GM19099 (cell line): ENCODE data around the gene PTTG1.

ENCODE experiments used
- POLR2A ChIP-seq: IDR thresholded peaks from 3 replicates; pipeline ENCODE4 v1.6.1; 2011; ENCODE audit warnings: low read depth; ENCODE audit not compliant: insufficient read length; ENCODE audit errors: extremely low read depth

The PTTG1 gene

DNA sequence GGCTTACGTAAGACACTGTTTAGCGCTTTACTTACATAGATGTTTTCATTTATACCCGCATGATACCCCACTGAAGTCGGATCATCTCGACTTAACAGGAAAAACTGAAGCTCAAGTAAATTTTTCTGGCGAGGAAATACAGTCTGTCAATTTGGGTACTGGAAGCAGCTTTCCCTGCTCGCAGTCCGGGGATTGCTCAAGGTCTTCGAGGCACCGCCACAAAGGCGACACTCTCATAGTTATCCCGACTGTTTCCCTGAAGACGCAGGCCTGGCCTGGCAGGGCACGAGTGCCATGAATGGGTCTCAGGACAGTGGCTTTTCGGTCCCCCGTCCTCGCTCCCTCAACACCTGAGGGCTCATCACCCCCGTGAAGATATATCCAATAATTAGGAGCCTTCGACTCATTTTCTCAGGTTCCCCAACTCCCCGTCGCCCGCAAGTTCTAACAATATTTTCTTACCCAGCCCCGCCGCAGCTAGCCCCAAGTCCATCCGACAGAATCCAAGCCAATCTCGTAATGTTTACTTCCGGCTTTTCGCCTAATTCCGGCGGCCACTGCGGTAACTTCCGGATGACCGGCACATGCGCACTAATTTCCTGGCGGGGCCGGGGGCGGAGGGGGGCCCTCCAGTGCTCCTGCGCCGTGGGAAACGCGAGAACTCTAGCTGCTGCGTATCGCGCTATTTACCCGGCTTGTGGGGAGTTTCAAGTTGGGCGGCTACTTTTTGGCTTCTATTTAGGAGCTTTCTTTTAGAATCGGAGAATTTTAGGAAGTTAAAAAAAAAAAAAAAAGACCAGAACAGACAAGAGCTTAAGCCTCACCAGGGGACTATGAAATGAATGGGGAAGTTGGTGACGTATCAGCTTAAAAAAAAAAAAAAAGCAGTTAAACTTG is 2.8 kb upstream of the PTTG1 start, which contains the start of gene SLU7:
SLU7 (minus strand) TSS at position 521 of the 897 bp plus-strand sequence. CDS start 3,787 bp downstream, outside the sequence.
- TF ChIP-seq POLR2A = peak; percentile 74

DNA sequence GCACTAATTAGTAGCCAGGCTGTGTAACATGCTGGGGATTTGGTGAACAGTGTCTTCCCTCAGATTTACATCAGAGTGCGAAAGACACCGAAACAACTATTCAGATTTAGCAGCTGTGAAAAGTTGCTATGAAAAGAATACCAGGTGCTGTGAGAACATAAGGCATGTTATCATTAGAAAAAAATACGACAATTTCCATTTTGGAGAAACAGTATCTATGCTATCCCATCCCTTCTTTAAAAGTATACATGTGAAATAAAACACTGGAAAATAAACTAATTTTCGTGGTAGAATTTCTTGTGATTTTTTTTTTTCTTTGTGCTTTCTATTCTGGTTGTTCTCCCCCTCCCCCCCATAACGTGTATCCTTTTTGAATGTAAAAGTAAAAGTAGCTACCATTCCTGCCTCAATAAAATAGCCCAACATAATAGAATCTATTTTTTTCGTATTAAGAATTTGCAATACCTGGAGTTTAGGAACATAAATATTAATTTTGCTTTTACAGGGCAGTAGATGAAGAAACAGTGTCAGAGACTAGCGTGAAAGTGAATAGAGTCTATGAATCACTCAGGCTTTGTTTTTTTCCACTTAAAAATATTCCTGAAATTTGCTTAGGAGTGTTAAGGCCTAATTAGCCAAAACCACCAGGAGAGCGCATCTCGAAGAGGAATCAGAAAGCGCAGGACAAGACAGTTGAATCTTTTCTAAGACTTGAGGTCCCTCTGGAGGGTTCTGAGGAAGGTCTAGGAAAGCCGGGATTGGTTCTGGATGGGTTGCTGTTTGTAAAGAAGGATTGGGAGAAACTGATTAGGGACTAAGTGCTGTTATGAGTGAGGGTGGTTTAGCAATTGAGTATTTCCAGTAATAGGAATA is 2.0 kb upstream of the PTTG1 start:
- TF ChIP-seq POLR2A = no peak

DNA sequence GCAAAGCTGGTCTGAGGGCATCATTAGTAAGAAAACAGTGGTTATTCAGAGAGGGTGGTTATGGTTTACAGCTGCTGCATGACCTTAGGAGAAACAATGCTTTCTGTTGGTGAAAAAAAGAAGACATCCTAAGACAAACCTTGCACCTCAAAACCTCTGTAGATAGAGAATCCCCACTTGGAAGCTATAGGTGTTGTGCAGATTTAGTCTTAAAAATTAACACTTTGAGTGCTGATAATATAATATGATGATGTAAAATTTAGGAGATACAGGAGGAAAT is 1.4 kb upstream of the PTTG1 start:
- TF ChIP-seq POLR2A = no peak

GRCh38 chr5:160423099-160423498 is 1.4 kb downstream of the PTTG1 start:
- no peak for TF ChIP-seq POLR2A

- TF ChIP-seq POLR2A = no peak
Measured at GRCh38 chr5:160427607-160428006, 6.0 kb downstream of the PTTG1 start.

DNA sequence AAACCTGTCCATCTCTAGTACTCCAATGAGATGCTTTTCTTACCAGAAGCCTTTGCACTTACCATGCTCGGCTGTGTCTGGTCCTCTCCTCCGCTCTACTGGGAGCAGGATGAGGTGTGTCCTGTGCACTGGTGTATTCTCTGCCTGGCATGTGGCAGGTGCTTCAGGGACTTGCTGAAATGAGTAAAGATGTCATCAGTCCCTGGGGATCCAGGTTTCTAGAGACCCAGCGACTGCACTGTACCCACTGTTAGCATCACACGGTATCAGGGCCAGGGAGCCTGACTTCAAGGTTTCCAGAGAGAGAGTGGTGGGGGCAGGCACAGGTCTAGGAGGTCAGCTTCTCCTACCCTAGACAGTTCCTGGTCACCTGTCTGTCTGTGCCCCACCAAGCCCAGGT is 10.5 kb downstream of the PTTG1 start:
- TF ChIP-seq POLR2A = no peak

DNA sequence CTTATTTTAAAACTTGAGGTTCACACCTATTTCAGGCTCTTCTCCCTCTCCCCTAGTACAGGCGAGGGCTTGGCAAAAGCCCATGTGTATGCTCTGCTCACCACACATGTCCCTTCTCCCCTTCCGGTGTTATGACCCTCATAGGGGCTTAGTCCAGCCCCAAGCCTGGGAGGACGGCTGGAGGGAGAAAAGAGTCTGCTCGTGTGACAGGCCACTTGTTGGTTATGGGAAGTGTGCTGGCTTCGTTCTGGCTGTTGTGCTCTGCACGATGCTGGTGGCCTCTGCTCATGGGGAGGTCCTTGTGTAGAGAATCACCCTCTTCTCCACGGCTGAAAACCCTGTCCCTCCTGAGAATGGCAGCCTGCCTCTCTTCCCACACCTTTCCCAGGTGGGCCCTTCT is 11.1 kb downstream of the PTTG1 start:
- TF ChIP-seq POLR2A = no peak

DNA sequence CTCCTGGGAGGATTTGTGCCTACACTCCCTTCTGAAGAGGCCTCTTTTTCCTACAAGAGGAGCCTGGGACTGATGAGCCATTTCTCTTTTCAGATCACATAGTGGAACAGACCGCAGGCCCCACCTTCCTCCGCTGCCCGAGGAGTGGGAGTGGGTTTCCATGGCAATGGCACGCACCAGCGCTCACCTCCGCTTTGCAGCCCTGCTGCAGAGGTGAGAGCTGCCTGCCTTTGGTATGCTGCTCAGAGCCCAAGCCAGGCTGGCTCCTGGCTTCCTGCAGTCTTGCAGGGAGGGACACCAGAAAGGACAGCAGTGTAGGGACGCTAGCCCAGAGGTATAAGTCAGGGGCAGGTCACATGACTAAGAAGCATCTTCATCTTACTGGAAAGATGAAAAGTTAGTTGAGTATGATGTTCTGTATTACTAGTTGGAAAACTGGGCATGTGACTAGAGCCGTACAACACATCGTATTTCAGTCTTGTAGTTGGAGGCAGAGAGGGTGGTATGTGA is 12.4 kb downstream of the PTTG1 start:
- peak; percentile 35 for TF ChIP-seq POLR2A

DNA sequence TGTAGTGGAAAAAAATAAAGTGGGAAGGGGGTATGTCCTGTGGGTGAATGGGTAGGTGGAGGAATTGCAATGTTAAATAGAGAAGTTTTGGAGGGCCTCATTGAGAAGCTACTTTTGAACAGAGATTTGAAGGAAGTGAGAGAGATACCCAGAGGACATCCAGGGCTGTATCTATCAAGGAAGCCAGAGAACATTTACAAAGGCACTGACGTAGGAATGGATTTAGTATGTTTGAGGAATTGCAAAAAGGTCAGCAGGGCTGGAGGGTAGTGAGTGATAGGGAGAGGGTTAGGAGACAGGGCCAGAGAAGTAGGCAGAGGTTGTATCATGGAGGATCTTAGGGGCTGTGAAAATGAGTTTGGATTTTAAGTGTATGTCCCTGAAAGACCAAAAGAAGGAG is 13.9 kb downstream of the PTTG1 start:
- TF ChIP-seq POLR2A = no peak

DNA sequence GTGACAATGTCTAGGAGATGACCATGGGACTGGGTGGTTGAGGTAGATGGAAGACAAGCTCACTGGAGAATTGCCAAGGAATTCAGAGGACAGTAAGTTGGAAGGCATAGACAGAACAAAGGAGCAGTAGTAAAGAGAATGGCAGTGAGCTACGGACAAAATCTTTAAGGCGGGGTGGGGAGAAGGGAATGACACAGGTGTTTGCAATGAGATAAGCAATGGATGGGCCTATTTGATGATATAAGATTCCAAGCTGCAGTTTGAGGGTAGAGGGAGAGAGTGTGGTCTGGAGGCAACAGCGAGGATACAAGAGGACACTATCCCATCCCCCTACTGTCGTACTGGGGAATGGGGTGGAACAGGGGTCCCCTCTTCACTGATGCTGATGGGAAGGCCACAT is 14.4 kb downstream of the PTTG1 start:
- no peak for TF ChIP-seq POLR2A

- no peak for TF ChIP-seq POLR2A
Measured at GRCh38 chr5:160437271-160437670, 15.6 kb downstream of the PTTG1 start.

DNA sequence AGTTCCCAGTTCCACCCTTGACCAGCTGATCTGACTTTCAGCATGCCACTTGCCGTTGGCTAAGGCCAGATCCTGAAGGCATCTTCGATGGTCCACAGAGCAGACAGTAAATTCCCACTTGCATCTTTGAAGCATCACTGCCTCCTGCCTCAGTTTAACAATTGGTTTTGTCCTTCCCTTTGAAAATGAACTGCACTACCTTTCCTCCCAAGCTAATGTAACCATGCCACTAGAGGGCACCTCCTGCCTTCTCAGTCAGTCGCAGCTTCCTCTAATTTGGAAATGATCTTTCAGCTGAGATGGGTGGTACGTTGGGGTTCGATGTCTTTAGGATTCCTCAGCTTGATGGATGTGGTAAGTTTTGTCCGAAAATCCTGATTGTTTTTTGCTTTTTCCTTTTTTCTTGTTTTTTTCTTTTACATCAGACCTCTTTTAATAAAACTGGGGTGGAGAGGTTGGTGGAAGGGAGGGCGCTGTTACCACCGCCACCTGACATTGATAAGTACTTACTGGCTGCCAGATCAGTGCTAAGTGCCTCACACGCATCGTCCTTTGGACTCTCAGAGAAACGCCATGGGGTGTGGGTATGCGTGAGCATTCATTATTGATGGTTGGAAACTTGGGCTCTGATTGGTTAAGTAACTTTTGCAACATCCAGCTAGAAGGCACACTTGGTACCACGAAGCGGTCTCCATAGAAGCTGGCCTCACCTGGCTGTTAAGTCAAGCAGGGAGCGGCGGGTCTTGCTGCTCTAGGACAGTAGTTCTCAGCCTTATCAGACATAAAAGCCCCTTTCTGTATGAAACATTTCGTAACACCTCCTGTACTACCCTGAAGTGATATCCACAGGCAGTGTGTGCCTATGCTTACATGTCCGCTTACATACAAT is 16.9 kb downstream of the PTTG1 start:
- no peak for TF ChIP-seq POLR2A

DNA sequence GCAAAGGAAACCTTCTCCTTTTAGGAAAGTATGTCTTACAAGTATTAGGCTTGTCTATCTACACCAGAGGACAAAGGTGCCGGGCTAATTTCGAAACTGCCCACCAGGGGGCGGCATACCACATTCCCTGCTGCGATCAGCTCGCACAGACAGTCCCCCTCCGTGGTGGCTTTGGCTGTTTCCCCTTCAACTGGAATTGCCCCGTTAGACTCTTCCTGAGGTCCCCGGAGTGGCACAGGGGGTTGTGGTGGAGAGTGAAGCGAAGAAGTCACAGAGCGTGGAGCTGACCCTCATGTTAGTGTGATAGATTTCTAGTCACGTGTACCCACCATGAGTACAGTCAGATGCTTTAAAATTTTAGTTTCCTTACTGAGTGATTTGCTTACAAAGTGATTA is 17.5 kb downstream of the PTTG1 start:
- no peak for TF ChIP-seq POLR2A

DNA sequence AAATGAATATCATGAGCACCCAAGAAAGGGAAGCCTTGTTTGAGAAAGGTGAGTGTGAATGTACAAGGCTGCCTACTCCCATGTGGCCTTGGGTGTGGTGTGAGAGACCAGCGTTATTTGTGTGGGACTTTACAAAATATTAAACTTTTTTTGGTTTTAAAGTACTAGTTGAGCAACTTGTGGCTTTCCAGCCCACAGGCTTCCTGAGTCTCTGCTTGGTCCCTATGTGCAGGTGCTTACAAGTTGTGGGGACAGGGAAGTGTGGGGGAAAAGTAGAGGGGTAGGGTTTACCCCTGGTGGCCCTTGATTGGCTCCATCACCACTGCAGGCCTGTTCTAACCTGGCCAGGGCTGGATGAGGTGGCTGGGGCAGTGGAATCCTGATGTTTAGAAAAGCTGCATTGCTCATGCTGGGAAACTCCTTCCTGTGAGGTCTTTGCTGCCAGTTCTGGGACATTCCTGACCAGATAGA is 19.7 kb downstream of the PTTG1 start:
- TF ChIP-seq POLR2A = no peak
